GM19240 (cell line): Measurements from ENCODE around the gene DCLK1.

Source experiments
- DNase-seq: peaks from one replicate; pipeline ENCODE4 v3.0.0; 2011; ENCODE audit warnings: low spot score; ENCODE audit not compliant: insufficient read length

The DCLK1 gene

DNA sequence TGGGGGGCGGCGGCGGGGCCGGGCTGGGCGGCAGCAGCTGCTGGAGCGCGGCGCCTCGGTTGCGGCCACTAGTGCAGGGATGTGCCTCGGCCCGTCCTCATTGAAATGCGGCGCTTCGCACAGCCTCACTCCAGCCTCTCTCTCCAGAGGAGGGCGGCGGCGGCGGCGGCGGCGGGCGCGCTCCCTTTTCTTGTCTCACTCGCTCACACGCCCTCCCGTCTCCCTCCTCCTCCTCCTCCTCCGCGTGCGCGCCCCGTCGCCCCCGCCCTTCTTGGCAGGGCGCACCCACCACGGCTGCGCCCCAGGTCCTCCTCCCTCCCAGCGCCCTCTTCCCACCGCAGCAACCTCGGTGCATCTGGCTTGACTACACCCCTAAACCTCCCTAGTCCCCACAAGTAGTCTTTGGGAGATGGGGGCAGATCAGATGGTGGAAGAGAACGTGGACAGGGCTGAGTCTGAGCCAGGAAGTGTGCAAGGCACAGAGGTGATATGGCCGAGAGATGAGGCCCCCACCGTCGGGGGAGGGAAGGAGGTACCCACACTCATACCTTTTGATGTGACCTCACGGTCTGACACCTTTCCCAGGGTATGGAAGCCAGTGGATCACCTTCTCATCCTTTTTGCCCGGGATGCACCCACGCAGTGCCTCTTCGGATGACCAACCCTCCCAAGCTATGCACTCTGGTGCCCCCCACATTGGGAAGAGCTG, at the start of gene DCLK1:
Gene DCLK1, minus strand, starts transcription at position 161 of the 709 bp plus-strand sequence.
- DNase-seq = no peak

DNA sequence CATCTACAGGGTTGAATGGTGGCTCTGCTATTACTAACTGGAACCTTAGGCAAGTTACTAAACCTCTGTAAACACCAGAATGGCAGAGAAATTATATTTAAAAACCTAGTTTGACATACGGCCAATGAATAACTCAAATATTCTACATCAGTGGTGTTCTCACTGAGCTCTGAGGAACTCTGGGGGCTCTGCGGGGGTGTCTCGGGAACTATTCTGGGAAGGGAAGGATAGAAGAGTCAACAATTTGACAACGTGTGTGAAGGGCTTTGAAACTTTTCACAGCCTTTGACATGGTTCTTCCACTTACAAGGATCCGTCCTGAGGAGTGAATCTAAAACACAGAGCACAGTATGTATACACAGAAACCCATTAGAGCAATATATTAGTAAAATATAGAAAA, 44.4 kb upstream of the DCLK1 start:
- no peak for DNase-seq

DNA sequence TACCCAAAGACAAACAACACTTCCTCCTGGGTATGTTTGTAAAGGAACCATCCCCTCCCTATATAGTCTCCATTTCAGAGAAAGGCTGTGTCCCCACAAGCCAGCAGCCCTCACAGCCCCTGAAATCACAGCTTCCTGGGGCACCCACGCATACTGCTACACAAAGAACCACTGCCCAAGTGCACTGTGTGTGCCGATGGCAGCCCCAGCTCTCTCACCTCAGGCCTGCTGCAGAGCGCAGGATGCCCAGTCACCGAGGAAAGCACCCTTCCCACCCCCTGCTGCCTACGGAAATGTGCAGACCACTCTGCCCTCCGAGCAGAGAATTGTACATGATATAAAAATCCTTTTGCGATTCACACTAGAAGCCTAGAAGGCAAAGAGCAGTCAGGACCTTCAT, 43.7 kb upstream of the DCLK1 start:
- no peak for DNase-seq

- DNase-seq = no peak
Observed at GRCh38 chr13:36173571-36174322, 42.6 kb upstream of the DCLK1 start.

GRCh38 chr13:36166046-36166445, 34.9 kb upstream of the DCLK1 start:
- DNase-seq = no peak

DNA sequence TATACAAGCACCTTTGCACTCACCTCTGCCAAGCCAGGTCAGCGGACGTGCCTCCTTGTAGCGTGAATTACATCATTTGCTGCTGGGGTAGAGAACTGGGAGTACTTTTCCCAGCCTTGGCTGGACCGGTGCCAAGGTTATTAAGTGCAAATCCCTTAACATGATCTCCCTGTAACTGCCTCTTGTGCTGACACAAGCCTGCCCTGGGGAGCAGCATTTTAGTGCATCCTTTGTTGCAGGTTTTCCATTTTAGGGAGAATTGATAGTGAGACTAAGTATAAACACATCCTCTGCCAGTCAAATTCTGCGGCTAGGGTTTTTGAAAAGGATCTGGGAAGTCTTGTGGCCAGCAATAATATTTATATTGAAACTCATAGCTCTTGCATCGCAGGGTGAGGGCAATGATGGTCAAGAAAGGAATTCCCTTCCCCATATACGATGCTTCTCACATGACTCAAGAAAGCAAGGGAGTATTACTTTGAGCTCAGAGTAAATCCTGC, 32.7 kb upstream of the DCLK1 start:
- no peak for DNase-seq

DNA sequence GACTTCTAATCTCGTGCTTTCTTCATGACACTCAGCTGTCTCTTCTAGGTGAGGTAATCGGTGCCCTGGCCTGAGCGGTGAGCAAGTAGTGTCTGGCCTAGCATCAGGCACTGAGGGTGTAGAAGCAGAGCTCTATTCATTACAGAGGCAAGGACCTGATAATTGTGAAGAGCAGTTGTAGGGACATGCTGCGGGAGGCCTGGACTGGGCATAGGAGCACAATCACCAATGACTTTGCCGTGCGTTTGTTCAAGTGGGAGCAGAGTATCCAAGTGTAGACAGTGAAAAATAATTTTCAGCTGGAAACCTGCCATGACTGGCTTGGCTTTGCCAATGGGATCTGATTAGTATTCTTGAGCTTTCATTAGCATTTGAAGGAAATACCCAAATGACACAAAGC, 32.1 kb upstream of the DCLK1 start:
- DNase-seq = no peak

DNA sequence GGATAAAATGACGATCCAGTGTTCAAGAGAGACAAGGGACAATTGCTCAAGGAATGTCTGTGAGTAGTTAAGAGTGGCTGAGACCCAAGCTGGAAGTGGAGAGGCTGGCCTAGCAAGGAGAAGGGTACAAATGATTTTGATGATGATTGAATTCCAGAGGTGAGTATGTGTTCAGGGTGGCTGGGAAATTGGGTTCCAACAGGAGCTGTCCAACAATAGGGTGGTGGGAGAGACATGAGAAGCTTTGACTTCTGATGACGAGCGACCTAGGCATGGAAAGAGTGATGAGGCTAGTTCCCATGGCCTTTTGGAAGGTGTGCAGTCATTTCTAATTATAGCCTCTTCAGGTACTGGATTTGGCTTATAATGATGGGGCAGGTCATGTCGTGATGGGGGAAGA, 29.1 kb upstream of the DCLK1 start:
- DNase-seq = no peak

GRCh38 chr13:36158611-36159010, 27.4 kb upstream of the DCLK1 start:
- DNase-seq = no peak

DNA sequence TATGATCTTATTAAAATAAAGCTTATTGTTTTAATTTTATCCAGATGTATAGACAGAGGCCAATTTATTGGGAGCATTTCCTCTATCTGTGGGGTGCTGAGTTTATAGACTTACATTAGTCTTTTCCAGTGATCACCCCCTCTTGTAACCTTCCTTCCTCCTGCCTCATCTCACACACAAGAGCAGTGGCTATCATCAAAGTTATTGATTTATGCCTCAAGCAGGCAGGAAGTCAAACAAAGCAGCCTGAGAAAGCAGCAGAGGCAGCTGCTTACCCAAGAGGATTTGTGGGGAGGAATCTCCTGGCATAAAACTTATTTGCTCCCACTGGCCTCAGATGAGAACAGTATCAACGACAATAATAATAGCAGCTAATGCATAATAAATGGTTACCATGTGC, 26.3 kb upstream of the DCLK1 start:
- DNase-seq = no peak

GRCh38 chr13:36154567-36155291, 23.5 kb upstream of the DCLK1 start:
- no peak for DNase-seq

DNA sequence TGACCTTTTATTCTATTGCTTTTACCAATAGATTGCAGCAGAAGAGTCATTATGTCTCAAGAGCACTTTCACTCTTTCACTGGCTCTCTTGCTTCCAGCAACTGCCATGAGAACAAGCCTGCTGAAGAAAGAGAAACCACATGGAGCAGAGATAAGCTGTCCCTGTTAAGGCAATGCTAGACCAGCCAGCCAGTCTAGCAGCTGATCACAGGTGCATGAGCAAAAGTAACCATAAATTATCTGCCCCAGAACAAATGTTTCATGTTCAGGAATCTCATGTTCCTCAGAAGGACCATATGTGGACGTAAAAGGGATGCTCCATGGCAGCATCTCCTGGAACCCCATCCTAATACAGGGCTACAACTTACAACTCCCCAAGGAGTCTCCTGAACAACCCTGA, 20.4 kb upstream of the DCLK1 start:
- no peak for DNase-seq

- no peak for DNase-seq
Observed at GRCh38 chr13:36148446-36148845, 17.3 kb upstream of the DCLK1 start.

DNA sequence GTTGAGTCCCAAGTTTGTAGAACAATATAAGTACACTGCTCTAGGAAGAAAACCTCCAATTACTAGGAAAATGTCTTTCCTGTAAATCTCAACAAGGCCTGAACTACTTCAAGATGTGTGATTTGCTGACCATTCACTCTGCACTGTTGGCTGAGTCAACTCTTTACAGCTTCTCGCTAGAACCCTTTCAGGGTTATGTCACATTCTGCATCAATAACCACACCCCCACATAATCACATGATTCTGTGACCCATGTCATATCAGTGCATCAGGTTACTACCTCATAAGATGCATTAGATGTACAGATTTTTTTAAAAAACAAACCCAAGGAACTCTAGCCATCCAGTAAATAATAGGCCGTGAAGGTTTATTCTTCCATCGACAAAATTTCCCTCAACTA, 16.1 kb upstream of the DCLK1 start:
- DNase-seq = no peak

DNA sequence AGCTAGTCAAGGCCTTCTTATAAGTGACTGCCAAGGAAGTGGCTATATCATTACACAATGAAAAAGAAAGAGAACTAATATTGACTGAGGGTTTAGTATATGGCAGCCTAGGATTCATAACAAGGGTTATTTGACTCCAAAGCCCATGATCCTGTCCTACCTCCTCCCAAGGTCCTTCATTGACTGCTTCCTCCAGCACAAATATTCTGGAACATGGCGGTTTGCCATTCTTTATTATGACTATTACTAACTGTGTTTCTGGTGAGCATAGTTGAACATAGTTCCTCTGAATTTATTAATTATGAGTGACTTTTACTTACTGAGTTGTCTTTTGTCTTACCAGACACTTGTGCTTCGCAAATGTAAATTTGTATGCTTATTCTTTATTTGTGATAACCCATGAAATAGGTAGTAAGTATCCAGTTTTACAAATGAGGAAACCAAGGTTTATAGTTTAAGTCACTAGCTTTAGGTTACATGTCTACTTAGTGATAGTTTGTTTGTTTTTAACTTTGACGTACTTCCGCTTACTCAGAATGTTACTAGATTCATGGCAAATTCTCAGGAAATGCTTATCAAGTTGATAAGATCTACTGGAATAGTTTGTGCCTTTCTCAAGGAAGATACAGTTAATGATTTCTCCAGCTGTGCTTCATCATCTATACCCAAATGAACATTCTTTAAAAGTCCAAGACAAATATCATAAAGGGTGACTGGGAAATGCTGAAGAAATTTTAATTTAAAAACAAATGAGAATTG, 15.5 kb upstream of the DCLK1 start:
- no peak for DNase-seq

DNA sequence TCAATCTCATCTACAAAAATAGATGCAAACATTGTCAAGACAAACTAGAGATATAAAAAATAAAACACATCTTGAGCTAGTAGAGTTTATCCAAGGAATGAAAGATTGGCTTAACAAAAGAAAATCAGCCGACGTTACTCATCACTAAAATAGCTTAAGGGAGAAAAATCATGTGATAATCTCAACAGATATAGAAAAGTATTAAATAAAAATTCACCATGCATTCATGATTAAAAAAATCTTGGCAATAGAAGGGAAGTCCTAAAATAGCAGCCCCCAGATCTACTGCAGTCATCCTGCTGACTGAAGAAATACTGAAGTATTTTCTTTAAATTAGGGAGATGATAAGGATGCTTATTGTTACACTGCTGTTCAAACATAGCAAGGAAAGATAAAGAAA, 12.6 kb upstream of the DCLK1 start:
- DNase-seq = no peak

DNA sequence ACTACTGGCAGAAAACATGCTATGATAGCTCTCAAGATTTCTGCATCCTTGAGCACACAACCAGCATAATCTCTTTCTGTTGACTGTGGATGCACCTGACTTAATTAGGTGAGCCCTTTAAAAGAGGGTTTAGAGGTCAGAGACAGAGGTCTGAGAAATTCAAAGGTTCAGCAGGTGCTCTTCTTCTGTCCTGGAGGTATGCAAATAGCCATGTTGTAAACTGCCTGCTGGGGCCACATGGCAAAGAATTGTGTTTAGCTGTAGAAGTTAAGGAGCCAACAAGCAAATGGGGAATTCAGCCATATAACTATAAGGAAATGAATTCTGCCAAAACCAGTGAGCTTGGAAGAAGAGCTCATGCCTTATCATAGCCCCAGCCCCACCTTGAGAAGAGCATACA, 11.6 kb upstream of the DCLK1 start:
- DNase-seq = no peak

- no peak for DNase-seq
Observed at GRCh38 chr13:36135876-36136275, 4.7 kb upstream of the DCLK1 start.

DNA sequence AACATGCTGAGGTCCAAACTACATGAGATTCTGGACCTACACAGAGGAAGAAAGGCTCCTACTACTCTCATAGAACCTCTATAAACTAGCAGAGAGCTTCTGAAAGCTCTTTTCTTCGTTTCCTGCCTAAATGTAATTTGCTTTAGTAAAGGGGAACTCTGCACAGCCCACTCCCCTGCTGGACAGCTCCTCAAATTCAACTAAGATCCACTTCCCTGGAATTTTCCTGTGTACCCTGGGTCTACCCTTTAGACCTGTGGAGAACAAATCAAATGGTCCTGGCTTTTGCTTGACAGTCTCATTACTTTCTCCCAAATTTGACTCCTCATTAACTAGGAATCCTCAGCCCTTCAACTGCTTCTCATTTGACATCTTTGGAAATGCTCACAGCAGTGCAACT, 3.5 kb upstream of the DCLK1 start:
- DNase-seq = no peak

GRCh38 chr13:36133950-36134626, 2.9 kb upstream of the DCLK1 start:
- DNase-seq = no peak

- DNase-seq = no peak
Observed at GRCh38 chr13:36132376-36132775, 1.2 kb upstream of the DCLK1 start.
